Skeletal muscle satellite cell (primary cell): Measurements from ENCODE around the gene EEIG2. TPM values are rescaled to one million over a fixed set of nuclear protein-coding genes. Genes with fewer than 3 reads are reported as not detected.
"Not testable (repeated sequence)": the region's sequence is repeated elsewhere in the genome, so short reads cannot be mapped to it uniquely, and the experiment has no call there.

ENCODE experiments used
- H3K27me3 ChIP-seq: 2 replicates; pipeline ENCODE4 v1.7.0; 2013; ENCODE audit warnings: low read length; ENCODE audit not compliant: control insufficient read depth, insufficient read depth
- H3K36me3 ChIP-seq: 2 replicates; pipeline ENCODE4 v1.7.0; 2013; ENCODE audit warnings: mild to moderate bottlenecking, control low read depth, low read length; ENCODE audit not compliant: insufficient read depth
- H3K4me1 ChIP-seq: 2 replicates; pipeline ENCODE4 v1.7.0; 2013; ENCODE audit warnings: low read length; ENCODE audit not compliant: control insufficient read depth, insufficient read depth
- H3K4me2 ChIP-seq: 2 replicates; pipeline ENCODE4 v1.7.0; 2013; ENCODE audit warnings: mild to moderate bottlenecking, low read length
- H3K4me3 ChIP-seq: 2 replicates; pipeline ENCODE4 v1.7.0; 2013; ENCODE audit warnings: low read length
- H3K9ac ChIP-seq: 2 replicates; pipeline ENCODE4 v1.7.0; 2013; ENCODE audit warnings: mild to moderate bottlenecking, low read depth, low read length, moderate library complexity
- H3K9me3 ChIP-seq: replicated peaks from 2 replicates; pipeline ENCODE4 v1.7.0; 2013; ENCODE audit warnings: mild to moderate bottlenecking, control low read depth, low read length
- total RNA-seq: library from RNA; depleted of rRNA; stranded (reverse); fragments of >200 nt; gene quantifications from 2 replicates; pipeline ENCODE4 v1.2.3, GENCODE V29; 2012; rRNA removed

Gene EEIG2
- 7.0 and 8.6 TPM in 2 replicates for total RNA-seq

GRCh38 chr1:108559215-108560186, at the start of gene EEIG2:
EEIG2 (plus strand) TSS chr1:108560100; CDS start chr1:108560429, 329 bp downstream.
- Histone ChIP-seq H3K36me3 (no peaks in the 10 kb centered on the region), H3K9me3 (no peaks in the 10 kb centered on the region), H3K4me2 (peak within 1 kb of the TSS; percentile 88), H3K27me3 (no peaks in the 10 kb centered on the region), H3K4me3 (peak within 1 kb of the TSS; percentile 91), H3K9ac (peak within 1 kb of the TSS; percentile 76), H3K4me1 (peaks cover 12% of the 10 kb centered on the region)

- Histone ChIP-seq H3K4me1 (no peaks in the 10 kb centered on the region), H3K4me2 (no peak overlapping the region), H3K36me3 (no peaks in the 10 kb centered on the region), H3K9ac (no peak overlapping the region), H3K27me3 (no peaks in the 10 kb centered on the region), H3K4me3 (no peak overlapping the region), H3K9me3 (no peaks in the 10 kb centered on the region)
These were observed 48.1 kb upstream of the EEIG2 start for GRCh38 chr1:108511764-108512163.

GRCh38 chr1:108512239-108513043, 47.5 kb upstream of the EEIG2 start:
- Histone ChIP-seq H3K36me3 (no peaks in the 10 kb centered on the region), H3K4me2 (no peak overlapping the region), H3K4me3 (no peak overlapping the region), H3K9ac (no peak overlapping the region), H3K4me1 (no peaks in the 10 kb centered on the region), H3K9me3 (no peaks in the 10 kb centered on the region), H3K27me3 (no peaks in the 10 kb centered on the region)

GRCh38 chr1:108513044-108513415, 46.9 kb upstream of the EEIG2 start:
- H3K9ac ChIP-seq, result no peak overlapping the region
- H3K36me3 ChIP-seq, result no peaks in the 10 kb centered on the region
- H3K27me3 ChIP-seq, result no peaks in the 10 kb centered on the region
- H3K4me2 ChIP-seq, result no peak overlapping the region
- no peaks in the 10 kb centered on the region for H3K9me3 ChIP-seq
- no peak overlapping the region for H3K4me3 ChIP-seq
- H3K4me1 ChIP-seq, result no peaks in the 10 kb centered on the region

- H3K9ac ChIP-seq, H3K4me1 ChIP-seq, H3K4me2 ChIP-seq: not testable (repeated sequence)
These were observed 46.0 kb upstream of the EEIG2 start for GRCh38 chr1:108513914-108514313.

GRCh38 chr1:108517301-108517897, 42.5 kb upstream of the EEIG2 start:
- H3K36me3 ChIP-seq, H3K9ac ChIP-seq, H3K4me2 ChIP-seq, H3K4me3 ChIP-seq, H3K4me1 ChIP-seq, H3K9me3 ChIP-seq: not testable (repeated sequence)
- peaks cover 14% of the 10 kb centered on the region for H3K27me3 ChIP-seq

More at GRCh38 chr1:108513914-108514313, 46.0 kb upstream of the EEIG2 start:
- not testable (repeated sequence) for H3K36me3 ChIP-seq, H3K4me3 ChIP-seq, H3K27me3 ChIP-seq, H3K9me3 ChIP-seq

- Histone ChIP-seq H3K9ac (no peak overlapping the region), H3K27me3 (peaks cover 23% of the 10 kb centered on the region), H3K4me2 (no peak overlapping the region), H3K4me3 (no peak overlapping the region), H3K4me1 (no peaks in the 10 kb centered on the region), H3K36me3 (no peaks in the 10 kb centered on the region), H3K9me3 (no peaks in the 10 kb centered on the region)
These were observed 37.9 kb upstream of the EEIG2 start for GRCh38 chr1:108521990-108522393.

- Histone ChIP-seq H3K9ac (no peak overlapping the region), H3K9me3 (no peaks in the 10 kb centered on the region), H3K36me3 (no peaks in the 10 kb centered on the region), H3K4me2 (no peak overlapping the region), H3K4me1 (no peaks in the 10 kb centered on the region), H3K4me3 (no peak overlapping the region), H3K27me3 (peaks cover 27% of the 10 kb centered on the region)
These were observed 36.1 kb upstream of the EEIG2 start for GRCh38 chr1:108523829-108524228.

GRCh38 chr1:108524676-108525075, 35.2 kb upstream of the EEIG2 start:
- Histone ChIP-seq H3K27me3 (peaks cover 24% of the 10 kb centered on the region), H3K36me3 (no peaks in the 10 kb centered on the region), H3K4me3 (no peak overlapping the region), H3K9ac (no peak overlapping the region), H3K9me3 (no peaks in the 10 kb centered on the region), H3K4me1 (no peaks in the 10 kb centered on the region), H3K4me2 (no peak overlapping the region)

- no peak overlapping the region for H3K4me2 ChIP-seq
- H3K27me3 ChIP-seq, result peaks cover 15% of the 10 kb centered on the region
- H3K9me3 ChIP-seq, result no peaks in the 10 kb centered on the region
- no peak overlapping the region for H3K9ac ChIP-seq
- no peak overlapping the region for H3K4me3 ChIP-seq
- no peaks in the 10 kb centered on the region for H3K4me1 ChIP-seq
- H3K36me3 ChIP-seq, result no peaks in the 10 kb centered on the region
These were observed 32.8 kb upstream of the EEIG2 start for GRCh38 chr1:108527135-108527534.

GRCh38 chr1:108527837-108528236, 32.1 kb upstream of the EEIG2 start:
- Histone ChIP-seq H3K4me1 (no peaks in the 10 kb centered on the region), H3K36me3 (no peaks in the 10 kb centered on the region), H3K9ac (no peak overlapping the region), H3K4me2 (no peak overlapping the region), H3K4me3 (no peak overlapping the region), H3K9me3 (no peaks in the 10 kb centered on the region), H3K27me3 (peaks cover 15% of the 10 kb centered on the region)
